Neural progenitor cell (in vitro differentiated cells): ENCODE measurements around the gene AQP7. TPM values are rescaled to one million over a fixed set of nuclear protein-coding genes. Genes with fewer than 3 reads are reported as not detected.

ENCODE experiments used
- DNase-seq: peaks from one replicate; pipeline ENCODE4 v3.0.0-alpha.2; 2016; ENCODE audit warnings: low spot score
- H2AFZ ChIP-seq: fragments of 200-600 bp; sonication (generic); replicated peaks from 2 replicates; pipeline ENCODE4 v1.6.1; 2016; ENCODE audit warnings: antibody characterized with exemption
- H3F3A ChIP-seq: fragments of 200-600 bp; sonication (generic); 2 replicates; pipeline ENCODE4 v1.6.1; 2016; ENCODE audit warnings: antibody characterized with exemption, low read depth
- H3K27ac ChIP-seq: fragments of 200-600 bp; sonication (generic); 2 replicates; pipeline ENCODE4 v1.5.1; 2016; ENCODE audit warnings: mild to moderate bottlenecking
- H3K27me3 ChIP-seq: fragments of 200-600 bp; sonication (generic); 2 replicates; pipeline ENCODE4 v1.6.1; 2016; ENCODE audit warnings: mild to moderate bottlenecking, moderate library complexity
- H3K36me3 ChIP-seq: fragments of 200-600 bp; sonication (generic); 2 replicates; pipeline ENCODE4 v1.5.1; 2016
- H3K4me1 ChIP-seq: fragments of 200-600 bp; sonication (generic); 2 replicates; pipeline ENCODE4 v1.6.1; 2016; ENCODE audit warnings: mixed run types
- H3K4me2 ChIP-seq: fragments of 200-600 bp; sonication (generic); 2 replicates; pipeline ENCODE4 v1.6.1; 2016
- H3K4me3 ChIP-seq: fragments of 200-600 bp; sonication (generic); 2 replicates; pipeline ENCODE4 v1.5.1; 2016
- H3K79me2 ChIP-seq: fragments of 200-600 bp; sonication (generic); 2 replicates; pipeline ENCODE4 v1.6.1; 2016; ENCODE audit warnings: low read depth
- H3K9ac ChIP-seq: fragments of 200-600 bp; sonication (generic); 2 replicates; pipeline ENCODE4 v1.6.1; 2016
- H3K9me3 ChIP-seq: fragments of 200-600 bp; sonication (generic); 2 replicates; pipeline ENCODE4 v1.5.1; 2016; ENCODE audit warnings: low read depth
- H4K20me1 ChIP-seq: fragments of 200-600 bp; sonication (generic); 2 replicates; pipeline ENCODE4 v1.6.1; 2016; ENCODE audit warnings: low read depth
- H3K27ac Mint-ChIP-seq: 3 replicates; pipeline ENCODE4 v1.8.0; 2021; ENCODE audit warnings: mixed read lengths
- H3K27me3 Mint-ChIP-seq: 2 replicates; pipeline ENCODE4 v1.8.0; 2022; ENCODE audit warnings: low read depth, mild to moderate bottlenecking, inconsistent platforms, moderate library complexity, mixed read lengths; ENCODE audit not compliant: insufficient read depth
- H3K36me3 Mint-ChIP-seq: 3 replicates; pipeline ENCODE4 v1.8.0; 2021; ENCODE audit warnings: mixed read lengths
- H3K4me1 Mint-ChIP-seq: 3 replicates; pipeline ENCODE4 v1.8.0; 2021; ENCODE audit warnings: mixed read lengths
- H3K4me3 Mint-ChIP-seq: 3 replicates; pipeline ENCODE4 v1.8.0; 2021; ENCODE audit warnings: mild to moderate bottlenecking, moderate library complexity, mixed read lengths
- H3K9me3 Mint-ChIP-seq: 3 replicates; pipeline ENCODE4 v1.8.0; 2020; ENCODE audit warnings: mixed read lengths
- CTCF ChIP-seq: fragments of 200-600 bp; sonication (generic); IDR thresholded peaks from 2 replicates; pipeline ENCODE4 v1.5.1; 2017; ENCODE audit warnings: antibody characterized with exemption, mild to moderate bottlenecking
- EZH2 ChIP-seq: fragments of 200-600 bp; sonication (generic); IDR thresholded peaks from 2 replicates; pipeline ENCODE4 v1.6.1; 2017; ENCODE audit warnings: antibody characterized with exemption, mild to moderate bottlenecking, moderate library complexity
- EZH2phosphoT487 ChIP-seq: fragments of 200-600 bp; sonication (generic); IDR thresholded peaks from 2 replicates; pipeline ENCODE4 v1.6.1; 2017; ENCODE audit warnings: antibody characterized with exemption
- total RNA-seq: library from RNA; depleted of rRNA; stranded (reverse); fragments of >200 nt; gene quantifications from 2 replicates; pipeline ENCODE4 v1.2.3, GENCODE V29; 2015; ENCODE audit warnings: low replicate concordance

The AQP7 gene
- total RNA-seq, 1 donor from 2014 or later: not detected

GRCh38 chr9:33348998-33349397 is 53.4 kb downstream of the AQP7 start:
- no peak for DNase-seq
- H3K4me3 Mint-ChIP-seq: no peak overlapping the region
- no peaks in the 10 kb centered on the region for H4K20me1 ChIP-seq

GRCh38 chr9:33346564-33346963 is 55.8 kb downstream of the AQP7 start:
- H3K4me3 Mint-ChIP-seq: no peak overlapping the region
- no peak for TF ChIP-seq EZH2
- TF ChIP-seq CTCF: no peak
- no peak for TF ChIP-seq EZH2phosphoT487
- Histone ChIP-seq H3K9me3 (no peaks in the 10 kb centered on the region), H4K20me1 (no peaks in the 10 kb centered on the region), H3F3A (no peaks in the 10 kb centered on the region), H3K4me1 (no peaks in the 10 kb centered on the region), H3K9ac (no peak overlapping the region), H3K36me3 (peaks cover 17% of the 10 kb centered on the region), H3K27ac (no peak overlapping the region), H2AFZ (no peak overlapping the region), H3K4me2 (no peak overlapping the region), H3K4me3 (no peak overlapping the region), H3K79me2 (no peaks in the 10 kb centered on the region), H3K27me3 (no peaks in the 10 kb centered on the region)
- no peaks in the 10 kb centered on the region for H3K4me1 Mint-ChIP-seq
- H3K36me3 Mint-ChIP-seq: peaks cover 34% of the 10 kb centered on the region
- H3K27ac Mint-ChIP-seq: no peak overlapping the region
- no peaks in the 10 kb centered on the region for H3K27me3 Mint-ChIP-seq
- no peak for DNase-seq
- H3K9me3 Mint-ChIP-seq: no peaks in the 10 kb centered on the region

More at GRCh38 chr9:33348998-33349397, 53.4 kb downstream of the AQP7 start:
- Mint-ChIP-seq H3K4me1 (no peaks in the 10 kb centered on the region), H3K9me3 (no peaks in the 10 kb centered on the region), H3K36me3 (peaks cover 27% of the 10 kb centered on the region), H3K27me3 (no peaks in the 10 kb centered on the region), H3K27ac (no peak overlapping the region)
- Histone ChIP-seq H3K4me2 (no peak overlapping the region), H3F3A (no peaks in the 10 kb centered on the region), H3K4me1 (no peaks in the 10 kb centered on the region), H3K4me3 (no peak overlapping the region), H3K27me3 (no peaks in the 10 kb centered on the region), H3K79me2 (no peaks in the 10 kb centered on the region), H2AFZ (no peak overlapping the region), H3K9me3 (no peaks in the 10 kb centered on the region), H3K36me3 (peaks cover 10% of the 10 kb centered on the region), H3K27ac (no peak overlapping the region), H3K9ac (no peak overlapping the region)
- TF ChIP-seq EZH2phosphoT487: no peak
- TF ChIP-seq CTCF: no peak
- TF ChIP-seq EZH2: no peak

- Histone ChIP-seq H4K20me1 (no peaks in the 10 kb centered on the region), H3K27ac (no peak overlapping the region), H3K4me1 (no peaks in the 10 kb centered on the region), H2AFZ (no peak overlapping the region), H3K4me3 (no peak overlapping the region), H3K27me3 (no peaks in the 10 kb centered on the region), H3K9me3 (peaks cover 7% of the 10 kb centered on the region), H3K36me3 (peaks cover 27% of the 10 kb centered on the region), H3F3A (no peaks in the 10 kb centered on the region), H3K79me2 (no peaks in the 10 kb centered on the region), H3K4me2 (no peak overlapping the region), H3K9ac (no peak overlapping the region)
- TF ChIP-seq EZH2phosphoT487: no peak
- TF ChIP-seq EZH2: no peak
- TF ChIP-seq CTCF: no peak
- Mint-ChIP-seq H3K4me3 (no peak overlapping the region), H3K27ac (no peak overlapping the region), H3K4me1 (no peaks in the 10 kb centered on the region), H3K27me3 (peaks cover 3% of the 10 kb centered on the region), H3K36me3 (peaks cover 54% of the 10 kb centered on the region), H3K9me3 (peaks cover 19% of the 10 kb centered on the region)
- no peak for DNase-seq
Measured at GRCh38 chr9:33344145-33344544, 58.2 kb downstream of the AQP7 start.
